Endothelial cell of umbilical vein (primary cell): ENCODE data around the gene ENO2.
"Not testable (repeated sequence)": the region's sequence is repeated elsewhere in the genome, so short reads cannot be mapped to it uniquely, and the experiment has no call there.

ENCODE experiments used
- FOS ChIP-seq: IDR thresholded peaks from 2 replicates; pipeline ENCODE4 v1.6.1; 2011; ENCODE audit warnings: mild to moderate bottlenecking, low read length, moderate library complexity, borderline replicate concordance; ENCODE audit not compliant: insufficient read depth
- JUN ChIP-seq: IDR thresholded peaks from 2 replicates; pipeline ENCODE4 v1.6.1; 2011; ENCODE audit warnings: borderline replicate concordance, low read depth; ENCODE audit not compliant: insufficient read length, insufficient read depth
- MAX ChIP-seq: IDR thresholded peaks from 2 replicates; pipeline ENCODE4 v1.6.1; 2011; ENCODE audit not compliant: insufficient read depth, insufficient read length
- MYC ChIP-seq: IDR thresholded peaks from one replicate; pipeline ENCODE4 v1.6.1; 2011; ENCODE audit warnings: mild to moderate bottlenecking, low read depth, low read length

- not testable (repeated sequence) for TF ChIP-seq MAX, JUN, MYC, FOS
Measured at GRCh38 chr12:6874015-6874368, 40.4 kb upstream of the ENO2 start.
